ENCODE measurements around the gene SLC12A8.

SLC12A8 gene

DNA sequence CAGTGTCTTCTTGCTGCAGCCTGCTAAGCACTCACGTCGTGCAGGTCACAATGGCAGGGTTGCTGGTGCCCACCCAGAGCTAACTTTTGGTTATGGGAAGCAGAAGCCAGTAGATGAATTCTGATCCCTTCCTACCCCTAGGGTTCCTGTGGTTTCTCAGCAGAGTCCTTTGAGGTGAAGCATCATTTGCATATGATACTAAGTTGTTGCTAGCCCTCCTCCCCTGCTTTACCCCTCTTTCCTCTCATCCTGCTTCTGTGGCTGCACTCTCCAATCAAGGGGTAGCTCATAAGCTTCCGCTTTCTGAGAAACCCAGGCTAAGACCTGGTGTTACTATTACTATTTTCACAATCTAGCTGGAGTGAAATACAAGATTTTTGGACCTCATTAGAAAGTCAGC lies 134.7 kb downstream of the SLC12A8 start:
- Histone ChIP-seq H3K27ac (ENCODE audit: low read depth, low read length) (no peak overlapping the region), H3K9ac (ENCODE audit: low read length) (no peak overlapping the region), H3K4me3 (ENCODE audit: low read length) (no peak overlapping the region), H3K4me1 (ENCODE audit: control insufficient read depth, insufficient read depth, low read length) (no peaks in the 10 kb centered on the region), H3K36me3 (ENCODE audit: control insufficient read depth, insufficient read depth, low read length) (no peaks in the 10 kb centered on the region), H3K27me3 (ENCODE audit: control insufficient read depth, insufficient read depth, low read length) (no peaks in the 10 kb centered on the region)

DNA sequence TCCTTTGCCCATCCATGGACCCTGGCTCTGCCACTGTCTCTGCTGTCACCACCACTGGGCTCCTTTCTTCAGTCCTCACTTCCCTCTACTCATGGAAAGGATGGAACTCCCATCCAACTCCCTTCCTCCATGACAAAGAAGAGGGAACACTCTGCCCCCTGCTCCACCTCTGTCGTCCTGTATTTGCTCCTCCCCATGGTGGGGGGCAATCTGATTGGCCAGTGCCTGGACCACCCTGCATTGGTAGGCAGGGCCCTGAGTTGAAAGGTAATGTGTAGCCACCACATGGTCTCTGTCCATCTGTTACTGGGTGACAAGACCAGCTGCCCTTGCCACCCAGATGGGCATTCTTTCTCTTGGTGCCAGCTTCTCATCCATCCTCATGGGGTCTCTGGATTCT lies 136.1 kb downstream of the SLC12A8 start:
- H3K4me3 ChIP-seq (ENCODE audit: low read length), result no peak overlapping the region
- no peak overlapping the region for H3K27ac ChIP-seq (ENCODE audit: low read depth, low read length)
- no peak overlapping the region for H3K9ac ChIP-seq (ENCODE audit: low read length)
- H3K27me3 ChIP-seq (ENCODE audit: control insufficient read depth, insufficient read depth, low read length), result no peaks in the 10 kb centered on the region
- H3K36me3 ChIP-seq (ENCODE audit: control insufficient read depth, insufficient read depth, low read length), result no peaks in the 10 kb centered on the region
- no peaks in the 10 kb centered on the region for H3K4me1 ChIP-seq (ENCODE audit: control insufficient read depth, insufficient read depth, low read length)

DNA sequence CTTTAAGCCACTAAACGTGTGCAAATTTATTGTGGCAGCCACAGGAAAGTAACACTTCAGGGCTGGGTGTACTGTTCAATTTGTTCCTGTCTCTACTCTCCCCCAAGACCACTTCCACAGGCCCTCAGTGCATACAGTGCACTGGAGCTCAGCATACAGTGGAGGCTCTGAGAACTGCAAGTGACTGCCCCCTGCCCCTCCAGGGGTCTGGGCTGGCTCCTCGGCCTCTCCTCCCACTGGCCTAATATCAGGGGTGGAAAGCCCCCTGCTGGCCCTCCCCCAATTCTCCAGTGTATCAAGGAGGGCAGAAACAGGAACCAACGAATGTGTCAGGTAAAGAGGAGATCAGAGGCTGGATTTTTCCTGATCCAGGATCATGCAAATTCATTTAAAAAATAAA lies 136.8 kb downstream of the SLC12A8 start:
- no peaks in the 10 kb centered on the region for H3K36me3 ChIP-seq (ENCODE audit: control insufficient read depth, insufficient read depth, low read length)
- no peak overlapping the region for H3K4me3 ChIP-seq (ENCODE audit: low read length)
- no peaks in the 10 kb centered on the region for H3K27me3 ChIP-seq (ENCODE audit: control insufficient read depth, insufficient read depth, low read length)
- no peak overlapping the region for H3K9ac ChIP-seq (ENCODE audit: low read length)
- no peak overlapping the region for H3K27ac ChIP-seq (ENCODE audit: low read depth, low read length)
- H3K4me1 ChIP-seq (ENCODE audit: control insufficient read depth, insufficient read depth, low read length), result no peaks in the 10 kb centered on the region

DNA sequence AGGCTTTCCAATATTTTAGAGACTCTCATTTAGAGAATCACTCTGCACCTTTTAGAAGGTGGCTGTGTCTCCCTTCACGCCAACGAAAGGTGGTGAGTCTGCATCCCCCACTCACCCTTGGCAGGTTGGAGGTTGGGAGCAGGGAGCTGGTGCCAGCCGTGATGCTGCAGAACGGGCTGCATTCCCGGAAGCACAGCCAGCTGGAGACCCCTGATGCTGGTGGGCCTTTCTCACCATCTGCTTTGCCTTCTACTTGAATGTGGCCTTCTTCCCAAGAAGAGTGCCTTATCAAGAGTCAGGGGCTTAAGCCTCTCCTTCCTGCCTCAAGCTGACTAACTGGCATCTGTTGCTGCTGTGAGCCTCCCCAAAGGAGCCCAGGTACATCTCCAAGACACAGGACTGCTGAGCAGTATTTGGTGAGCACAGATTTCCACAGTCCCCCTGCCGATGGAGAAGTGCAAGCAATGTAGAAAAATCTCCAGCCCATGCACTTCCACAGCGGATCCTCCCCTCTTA lies 139.1 kb downstream of the SLC12A8 start:
- Histone ChIP-seq H3K4me3 (ENCODE audit: low read length) (no peak overlapping the region), H3K36me3 (ENCODE audit: control insufficient read depth, insufficient read depth, low read length) (no peaks in the 10 kb centered on the region), H3K27me3 (ENCODE audit: control insufficient read depth, insufficient read depth, low read length) (no peaks in the 10 kb centered on the region), H3K4me1 (ENCODE audit: control insufficient read depth, insufficient read depth, low read length) (no peaks in the 10 kb centered on the region), H3K27ac (ENCODE audit: low read depth, low read length) (no peak overlapping the region), H3K9ac (ENCODE audit: low read length) (no peak overlapping the region)

DNA sequence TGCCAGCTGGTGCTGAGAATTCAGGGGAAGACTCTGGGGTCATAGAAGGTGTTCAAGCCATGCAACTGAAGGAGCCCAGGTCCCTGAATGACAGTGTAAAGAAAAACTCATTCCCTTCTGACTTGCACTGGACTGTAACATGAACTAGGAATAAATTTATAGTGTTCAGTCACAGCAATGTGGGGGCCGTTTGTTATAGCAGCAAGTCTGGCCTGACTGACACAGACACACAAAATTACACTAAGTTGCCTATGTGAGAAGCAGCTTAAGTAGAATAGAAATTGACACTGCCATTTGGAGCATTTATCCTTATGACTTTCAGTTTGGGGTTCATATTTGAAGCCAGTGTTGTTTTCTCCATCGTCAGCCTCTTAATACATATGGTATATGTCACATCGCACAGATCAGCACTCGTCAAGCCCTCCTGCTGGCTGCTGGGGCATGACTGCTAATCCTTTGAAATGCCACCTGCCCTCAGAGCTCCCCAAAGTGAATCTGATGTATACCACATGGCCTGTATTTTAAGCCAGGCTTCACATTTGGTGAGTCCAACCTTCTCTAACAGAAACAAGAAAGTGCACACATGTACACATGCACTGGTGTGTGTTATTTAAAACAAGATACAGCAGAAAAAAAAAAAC lies 139.7 kb downstream of the SLC12A8 start:
- H3K9ac ChIP-seq (ENCODE audit: low read length), result no peak overlapping the region
- no peaks in the 10 kb centered on the region for H3K36me3 ChIP-seq (ENCODE audit: control insufficient read depth, insufficient read depth, low read length)
- H3K4me3 ChIP-seq (ENCODE audit: low read length), result no peak overlapping the region
- H3K27me3 ChIP-seq (ENCODE audit: control insufficient read depth, insufficient read depth, low read length), result no peaks in the 10 kb centered on the region
- H3K27ac ChIP-seq (ENCODE audit: low read depth, low read length), result no peak overlapping the region
- no peaks in the 10 kb centered on the region for H3K4me1 ChIP-seq (ENCODE audit: control insufficient read depth, insufficient read depth, low read length)

DNA sequence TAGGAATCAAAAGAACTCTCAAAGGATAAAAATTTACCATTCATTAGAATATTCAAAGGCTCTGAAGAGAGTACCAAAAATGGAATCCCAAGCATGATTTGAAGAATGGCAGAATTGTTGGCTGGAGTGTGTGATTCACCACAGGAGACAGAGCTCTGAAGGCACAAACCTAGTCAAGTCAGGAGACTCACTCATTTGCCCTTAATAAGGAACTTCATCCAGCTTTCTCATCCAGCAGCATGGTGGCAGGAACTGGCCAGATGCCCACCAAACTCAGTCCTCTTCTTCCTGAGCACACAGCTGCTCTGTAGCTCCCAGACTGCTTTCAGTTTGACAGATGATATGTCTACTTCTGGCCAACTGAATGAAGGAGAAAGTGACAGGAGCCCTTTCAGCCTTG lies 140.2 kb downstream of the SLC12A8 start:
- no peak overlapping the region for H3K27ac ChIP-seq (ENCODE audit: low read depth, low read length)
- no peak overlapping the region for H3K4me3 ChIP-seq (ENCODE audit: low read length)
- H3K36me3 ChIP-seq (ENCODE audit: control insufficient read depth, insufficient read depth, low read length), result no peaks in the 10 kb centered on the region
- H3K9ac ChIP-seq (ENCODE audit: low read length), result no peak overlapping the region
- no peaks in the 10 kb centered on the region for H3K4me1 ChIP-seq (ENCODE audit: control insufficient read depth, insufficient read depth, low read length)
- no peaks in the 10 kb centered on the region for H3K27me3 ChIP-seq (ENCODE audit: control insufficient read depth, insufficient read depth, low read length)

DNA sequence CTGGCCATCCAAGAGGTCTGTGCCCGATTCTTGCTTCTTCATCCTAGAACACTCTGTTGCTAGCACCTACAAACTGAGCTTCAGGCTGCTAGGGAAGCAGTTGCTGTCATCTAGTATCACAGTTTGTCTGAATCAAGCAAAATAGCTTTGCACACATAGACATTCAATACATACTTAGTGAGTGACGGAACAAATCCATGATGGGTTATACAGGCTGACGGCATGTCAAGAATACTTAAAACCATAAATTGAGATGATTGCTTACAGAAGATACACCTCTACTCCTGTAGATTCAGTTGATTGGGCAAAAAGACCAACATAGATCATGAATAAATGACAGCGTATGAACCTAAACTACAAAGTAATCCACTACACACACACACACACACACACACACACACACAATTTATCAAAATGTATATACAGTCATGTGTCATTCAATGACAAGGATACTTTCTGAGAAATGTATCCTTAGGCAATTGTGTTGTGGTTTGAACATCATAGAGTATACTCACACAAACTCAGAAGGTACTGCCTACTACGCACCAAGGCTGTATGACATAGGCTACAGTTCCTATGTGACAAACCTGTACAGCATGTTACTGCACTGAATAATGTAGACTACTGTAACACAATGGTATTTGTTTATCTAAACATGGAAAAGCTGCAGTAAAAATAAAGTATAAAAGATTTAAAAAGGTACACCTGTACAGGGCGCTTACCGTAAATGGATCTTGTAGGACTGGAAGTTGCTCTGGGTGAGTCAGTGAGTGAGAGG lies 142.4 kb downstream of the SLC12A8 start:
- no peak overlapping the region for H3K9ac ChIP-seq (ENCODE audit: low read length)
- no peaks in the 10 kb centered on the region for H3K36me3 ChIP-seq (ENCODE audit: control insufficient read depth, insufficient read depth, low read length)
- no peak overlapping the region for H3K27ac ChIP-seq (ENCODE audit: low read depth, low read length)
- H3K4me3 ChIP-seq (ENCODE audit: low read length), result no peak overlapping the region
- no peaks in the 10 kb centered on the region for H3K27me3 ChIP-seq (ENCODE audit: control insufficient read depth, insufficient read depth, low read length)
- no peaks in the 10 kb centered on the region for H3K4me1 ChIP-seq (ENCODE audit: control insufficient read depth, insufficient read depth, low read length)

DNA sequence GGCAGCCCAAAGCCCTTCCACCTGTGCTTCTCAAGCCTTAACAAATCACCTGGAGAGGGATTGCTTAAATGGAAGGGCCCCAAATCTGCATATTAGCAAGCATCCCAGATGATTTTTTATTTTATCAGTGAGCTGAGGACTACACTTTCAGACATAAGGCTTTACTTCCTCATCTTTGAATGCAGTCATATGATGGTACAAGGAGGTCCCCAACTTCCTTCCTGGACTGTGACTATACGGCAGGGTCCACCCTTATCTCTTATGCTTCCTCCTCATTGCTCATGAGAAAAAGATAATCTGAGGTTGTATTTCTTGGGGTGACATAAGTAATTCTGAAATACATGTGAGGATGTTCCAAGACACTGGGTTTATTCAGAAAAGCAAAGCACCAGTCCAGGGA lies 143.1 kb downstream of the SLC12A8 start:
- H3K9ac ChIP-seq (ENCODE audit: low read length), result no peak overlapping the region
- no peak overlapping the region for H3K27ac ChIP-seq (ENCODE audit: low read depth, low read length)
- no peak overlapping the region for H3K4me3 ChIP-seq (ENCODE audit: low read length)
- H3K27me3 ChIP-seq (ENCODE audit: control insufficient read depth, insufficient read depth, low read length), result no peaks in the 10 kb centered on the region
- H3K36me3 ChIP-seq (ENCODE audit: control insufficient read depth, insufficient read depth, low read length), result no peaks in the 10 kb centered on the region
- H3K4me1 ChIP-seq (ENCODE audit: control insufficient read depth, insufficient read depth, low read length), result no peaks in the 10 kb centered on the region

DNA sequence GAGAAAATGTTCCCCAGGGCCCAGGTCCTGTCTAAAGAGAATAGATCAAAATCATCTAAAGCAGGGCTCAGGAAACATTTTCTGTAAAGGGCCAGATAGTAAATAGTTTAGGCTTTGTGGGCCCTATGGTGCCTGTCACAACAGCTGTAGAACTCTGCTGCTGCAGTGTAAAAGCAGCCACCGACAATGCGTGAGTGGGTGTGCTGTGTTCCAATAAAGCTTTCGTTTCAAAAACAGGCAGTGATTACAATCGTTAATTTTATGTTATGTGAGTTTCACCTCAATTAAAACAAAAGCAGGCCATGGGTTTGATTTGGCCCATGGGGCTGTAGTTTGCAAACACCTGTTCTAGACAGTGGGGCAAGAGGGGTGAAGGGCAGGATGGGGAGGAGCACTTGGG lies 144.3 kb downstream of the SLC12A8 start:
- Histone ChIP-seq H3K27me3 (ENCODE audit: control insufficient read depth, insufficient read depth, low read length) (no peaks in the 10 kb centered on the region), H3K9ac (ENCODE audit: low read length) (no peak overlapping the region), H3K4me3 (ENCODE audit: low read length) (no peak overlapping the region), H3K36me3 (ENCODE audit: control insufficient read depth, insufficient read depth, low read length) (no peaks in the 10 kb centered on the region), H3K27ac (ENCODE audit: low read depth, low read length) (no peak overlapping the region), H3K4me1 (ENCODE audit: control insufficient read depth, insufficient read depth, low read length) (peaks cover 4% of the 10 kb centered on the region)

DNA sequence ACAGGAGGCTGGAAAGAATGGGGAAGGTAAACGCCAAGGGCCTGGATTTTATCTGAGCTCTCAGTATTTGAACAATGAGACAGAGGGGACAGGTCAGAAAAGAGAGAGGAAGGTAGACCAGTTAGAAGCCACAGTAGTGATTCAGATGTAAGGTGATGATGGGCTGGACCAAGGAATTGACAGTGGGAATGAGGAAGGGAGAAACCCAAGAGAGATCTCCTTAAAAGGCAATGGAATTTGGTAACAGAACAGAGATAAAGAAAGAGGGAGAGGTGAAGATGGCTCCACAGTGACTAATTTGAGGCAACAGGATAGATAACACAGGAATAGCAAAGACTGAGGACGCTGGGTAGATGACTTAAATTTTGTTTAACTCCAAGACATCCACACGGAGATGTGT lies 145.3 kb downstream of the SLC12A8 start:
- Histone ChIP-seq H3K4me1 (ENCODE audit: control insufficient read depth, insufficient read depth, low read length) (peaks cover 15% of the 10 kb centered on the region), H3K9ac (ENCODE audit: low read length) (no peak overlapping the region), H3K27ac (ENCODE audit: low read depth, low read length) (no peak overlapping the region), H3K36me3 (ENCODE audit: control insufficient read depth, insufficient read depth, low read length) (no peaks in the 10 kb centered on the region), H3K4me3 (ENCODE audit: low read length) (no peak overlapping the region), H3K27me3 (ENCODE audit: control insufficient read depth, insufficient read depth, low read length) (no peaks in the 10 kb centered on the region)

DNA sequence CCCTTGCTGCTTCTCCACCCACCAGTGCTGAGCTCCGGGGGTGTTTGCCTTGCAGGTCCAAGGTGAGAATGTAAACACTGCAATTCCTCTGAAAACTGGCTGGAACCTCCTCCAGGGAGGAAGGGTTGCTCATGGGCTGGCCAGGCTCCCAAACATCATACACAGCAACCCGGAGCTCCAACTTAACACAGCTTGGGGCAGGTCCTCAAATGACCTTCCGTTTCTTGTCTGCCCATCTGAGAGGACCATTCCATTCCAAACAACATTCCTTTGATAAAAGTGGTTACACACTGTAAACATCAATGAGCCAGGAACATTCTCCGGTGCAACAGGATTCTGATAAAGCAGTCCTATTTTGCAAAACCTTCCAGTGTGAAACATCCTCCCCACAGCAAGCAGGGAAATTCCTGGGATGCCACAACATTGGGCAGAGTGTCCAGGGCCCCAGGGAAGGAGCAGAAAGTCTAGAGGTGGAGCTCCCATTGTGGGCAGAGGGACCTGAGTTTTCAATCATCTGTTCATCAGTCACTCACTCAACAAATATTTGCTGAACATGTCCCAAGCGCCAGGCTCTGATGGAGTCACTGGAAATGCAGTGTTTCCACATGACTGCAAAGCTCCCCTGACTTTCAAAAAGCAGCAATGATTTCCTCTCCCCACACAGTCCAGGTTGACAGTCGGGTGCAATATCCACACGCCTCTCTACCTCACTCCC lies 149.5 kb downstream of the SLC12A8 start:
- peak overlapping the region; percentile 44 for H3K27ac ChIP-seq (ENCODE audit: low read depth, low read length)
- peaks cover 38% of the 10 kb centered on the region for H3K4me1 ChIP-seq (ENCODE audit: control insufficient read depth, insufficient read depth, low read length)
- H3K9ac ChIP-seq (ENCODE audit: low read length), result no peak overlapping the region
- no peaks in the 10 kb centered on the region for H3K36me3 ChIP-seq (ENCODE audit: control insufficient read depth, insufficient read depth, low read length)
- H3K27me3 ChIP-seq (ENCODE audit: control insufficient read depth, insufficient read depth, low read length), result no peaks in the 10 kb centered on the region
- no peak overlapping the region for H3K4me3 ChIP-seq (ENCODE audit: low read length)

DNA sequence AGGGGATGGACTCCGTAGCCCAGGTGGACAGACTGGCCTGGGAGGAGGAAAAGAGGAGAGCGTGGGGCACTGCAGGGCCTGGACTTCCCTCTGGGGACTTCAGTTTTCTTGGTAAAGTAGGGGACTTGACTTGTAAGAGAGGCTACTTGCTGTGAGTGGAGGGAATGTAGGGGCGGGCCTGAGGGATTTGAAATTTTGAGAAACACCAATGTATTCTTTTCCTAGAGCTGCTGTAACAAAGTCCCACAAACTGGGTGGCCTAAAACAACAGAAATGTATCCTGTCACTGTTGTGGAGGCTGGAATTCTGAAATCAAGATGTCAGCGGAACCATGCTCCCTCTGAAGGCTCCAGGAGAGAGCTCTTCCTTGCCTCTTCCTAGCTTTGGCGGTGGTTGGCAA lies 150.9 kb downstream of the SLC12A8 start:
- Histone ChIP-seq H3K4me3 (ENCODE audit: low read length) (peak overlapping the region; percentile 33), H3K36me3 (ENCODE audit: control insufficient read depth, insufficient read depth, low read length) (no peaks in the 10 kb centered on the region), H3K9ac (ENCODE audit: low read length) (no peak overlapping the region), H3K27ac (ENCODE audit: low read depth, low read length) (peak overlapping the region; percentile 73), H3K27me3 (ENCODE audit: control insufficient read depth, insufficient read depth, low read length) (no peaks in the 10 kb centered on the region), H3K4me1 (ENCODE audit: control insufficient read depth, insufficient read depth, low read length) (peaks cover 49% of the 10 kb centered on the region)
